VCaP (cell line): ENCODE results near the gene DCLRE1B.

Experiments
- H3K27ac ChIP-seq: fragments of 450-650 bp; 2 replicates; pipeline ENCODE4 v1.5.1; 2017
- CTCF ChIP-seq: fragments of 450-650 bp; conservative IDR thresholded peaks from 2 replicates; pipeline ENCODE4 v1.5.1; 2017; ENCODE audit warnings: mild to moderate bottlenecking, moderate library complexity

Gene DCLRE1B

GRCh38 chr1:113937146-113937545 is 32.0 kb downstream of the DCLRE1B start:
- no peak for TF ChIP-seq CTCF
- H3K27ac ChIP-seq: no peak overlapping the region

DNA sequence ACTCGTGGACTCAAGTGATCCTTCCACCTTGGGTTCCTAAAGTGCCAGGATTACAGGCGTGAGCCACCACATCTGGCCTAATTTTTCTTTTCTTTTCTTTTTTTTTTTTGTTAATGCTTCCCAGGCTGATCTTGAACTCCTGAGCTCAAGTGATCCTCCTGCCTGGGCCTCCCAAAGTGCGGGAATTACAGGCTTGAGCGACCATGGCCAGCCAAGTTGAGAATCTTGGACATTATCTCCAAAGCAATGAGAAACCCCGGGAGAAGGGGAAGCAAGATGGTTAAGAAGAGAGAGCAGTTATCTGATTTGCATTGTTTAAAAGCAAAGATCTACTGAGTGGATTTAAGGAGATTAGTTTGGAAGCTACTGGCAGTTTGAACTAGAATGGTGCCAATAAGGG is 33.1 kb downstream of the DCLRE1B start:
- no peak overlapping the region for H3K27ac ChIP-seq
- TF ChIP-seq CTCF: no peak

DNA sequence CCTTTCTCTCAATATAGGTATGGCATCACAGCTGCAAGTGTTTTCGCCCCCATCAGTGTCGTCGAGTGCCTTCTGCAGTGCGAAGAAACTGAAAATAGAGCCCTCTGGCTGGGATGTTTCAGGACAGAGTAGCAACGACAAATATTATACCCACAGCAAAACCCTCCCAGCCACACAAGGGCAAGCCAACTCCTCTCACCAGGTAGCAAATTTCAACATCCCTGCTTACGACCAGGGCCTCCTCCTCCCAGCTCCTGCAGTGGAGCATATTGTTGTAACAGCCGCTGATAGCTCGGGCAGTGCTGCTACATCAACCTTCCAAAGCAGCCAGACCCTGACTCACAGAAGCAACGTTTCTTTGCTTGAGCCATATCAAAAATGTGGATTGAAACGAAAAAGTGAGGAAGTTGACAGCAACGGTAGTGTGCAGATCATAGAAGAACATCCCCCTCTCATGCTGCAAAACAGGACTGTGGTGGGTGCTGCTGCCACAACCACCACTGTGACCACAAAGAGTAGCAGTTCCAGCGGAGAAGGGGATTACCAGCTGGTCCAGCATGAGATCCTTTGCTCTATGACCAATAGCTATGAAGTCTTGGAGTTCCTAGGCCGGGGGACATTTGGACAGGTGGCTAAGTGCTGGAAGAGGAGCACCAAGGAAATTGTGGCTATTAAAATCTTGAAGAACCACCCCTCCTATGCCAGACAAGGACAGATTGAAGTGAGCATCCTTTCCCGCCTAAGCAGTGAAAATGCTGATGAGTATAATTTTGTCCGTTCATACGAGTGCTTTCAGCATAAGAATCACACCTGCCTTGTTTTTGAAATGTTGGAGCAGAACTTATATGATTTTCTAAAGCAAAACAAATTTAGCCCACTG is 35.5 kb downstream of the DCLRE1B start:
- H3K27ac ChIP-seq: no peak overlapping the region
- TF ChIP-seq CTCF: no peak

- H3K27ac ChIP-seq: no peak overlapping the region
- TF ChIP-seq CTCF: no peak
These were observed 36.1 kb downstream of the DCLRE1B start for GRCh38 chr1:113941245-113941559.

GRCh38 chr1:113942527-113942926 is 37.4 kb downstream of the DCLRE1B start:
- no peak overlapping the region for H3K27ac ChIP-seq

GRCh38 chr1:113943028-113943811 is 38.1 kb downstream of the DCLRE1B start:
- TF ChIP-seq CTCF: no peak
- H3K27ac ChIP-seq: no peak overlapping the region

More at GRCh38 chr1:113942527-113942926, 37.4 kb downstream of the DCLRE1B start:
- no peak for TF ChIP-seq CTCF

GRCh38 chr1:113945329-113945728 is 40.2 kb downstream of the DCLRE1B start:
- no peak for TF ChIP-seq CTCF

More at GRCh38 chr1:113945329-113945728, 40.2 kb downstream of the DCLRE1B start:
- no peak overlapping the region for H3K27ac ChIP-seq
